SK-N-SH (cell line): ENCODE results near the gene DEPDC5. TPM values are rescaled to one million over a fixed set of nuclear protein-coding genes. Genes with fewer than 3 reads are reported as not detected.
A peak's percentile ranks its signal among the peaks of the same experiment; 100 is the strongest.

Experiments used
- CTCF ChIA-PET: fragments of 300-600, 350-600 bp; formaldehyde crosslinking; extraction: SDS; loops from one replicate; lab custom pipeline; 2021; lab: Yijun Ruan, JAX
- POLR2A ChIA-PET: fragments of 350-600 bp; sonication (Branson Sonifier 250); formaldehyde crosslinking; extraction: SDS; loops from one replicate; lab custom pipeline; 2020; ENCODE audit warnings: antibody characterized with exemption, inconsistent platforms; lab: Yijun Ruan, JAX
- DNase-seq: peaks from one replicate; pipeline ENCODE4 v3.0.0; 2012
- H2AFZ ChIP-seq: fragments of 200-600 bp; sonication (generic); 2 replicates; pipeline ENCODE4 v1.8.1; 2016; ENCODE audit warnings: antibody characterized with exemption, mild to moderate bottlenecking, low read depth
- H3F3A ChIP-seq: fragments of 200-600 bp; sonication (generic); replicated peaks from 2 replicates; pipeline ENCODE3; 2016; ENCODE audit warnings: antibody characterized with exemption, mild to moderate bottlenecking; ENCODE audit not compliant: insufficient read depth
- H3K27ac ChIP-seq, 2 experiments: fragments of 200-500 bp in 1 of 2; fragments of 200-600 bp in 1 of 2; sonication (Bioruptor generic) in 1 of 2; sonication (generic), shearing (Covaris generic) in 1 of 2; 2 replicates each; pipeline versions ENCODE4 v1.5.1 to v1.6.1; 2014 to 2016; ENCODE audit warnings: low read depth in 2 of 2, inconsistent platforms in 1 of 2, low read length in 1 of 2, mild to moderate bottlenecking in 1 of 2, mixed read lengths in 1 of 2
- H3K27me3 ChIP-seq: fragments of 200-600 bp; sonication (generic), shearing (Covaris generic); 2 replicates; pipeline ENCODE4 v1.6.1; 2016; ENCODE audit warnings: mixed run types; ENCODE audit not compliant: insufficient read depth
- H3K36me3 ChIP-seq, 2 experiments: fragments of 200-500 bp in 1 of 2; fragments of 200-600 bp in 1 of 2; sonication (Bioruptor generic) in 1 of 2; sonication (generic) in 1 of 2; replicated peaks in 1 of 2; 2 replicates each; pipeline versions ENCODE3 to v1.5.1; 2014 to 2016; ENCODE audit warnings: low read length in 1 of 2, mild to moderate bottlenecking in 1 of 2; ENCODE audit not compliant: insufficient read depth in 2 of 2, control insufficient read depth in 1 of 2
- H3K4me1 ChIP-seq, 2 experiments: fragments of 200-500 bp in 1 of 2; fragments of 200-600 bp in 1 of 2; sonication (Bioruptor generic) in 1 of 2; sonication (generic), shearing (Covaris generic) in 1 of 2; 2 replicates each; pipeline versions ENCODE4 v1.5.1 to v1.6.1; 2014 to 2016; ENCODE audit warnings: low read depth in 1 of 2, low read length in 1 of 2, mixed run types in 1 of 2; ENCODE audit not compliant: insufficient read depth in 2 of 2, control insufficient read depth in 1 of 2
- H3K4me2 ChIP-seq: fragments of 200-600 bp; sonication (generic), shearing (Covaris generic); 2 replicates; pipeline ENCODE4 v1.6.1; 2017; ENCODE audit warnings: mixed run types
- H3K4me3 ChIP-seq, 2 experiments: fragments of 200-500 bp in 1 of 2; fragments of 200-600 bp in 1 of 2; sonication (Bioruptor generic) in 1 of 2; sonication (generic), shearing (Covaris generic) in 1 of 2; 2 replicates each; pipeline versions ENCODE4 v1.5.1 to v1.8.1; 2014 to 2016; ENCODE audit warnings: low read depth in 2 of 2, inconsistent platforms in 1 of 2, low read length in 1 of 2, mild to moderate bottlenecking in 1 of 2, mixed read lengths in 1 of 2, moderate library complexity in 1 of 2
- H3K79me2 ChIP-seq: fragments of 200-600 bp; sonication (generic); 2 replicates; pipeline ENCODE4 v1.8.1; 2017; ENCODE audit warnings: mild to moderate bottlenecking; ENCODE audit not compliant: insufficient read depth
- H3K9ac ChIP-seq: fragments of 200-600 bp; sonication (generic); 2 replicates; pipeline ENCODE4 v1.6.1; 2017; ENCODE audit warnings: mixed run types
- H3K9me2 ChIP-seq: fragments of 200-600 bp; sonication (generic); 2 replicates; pipeline ENCODE4 v1.6.1; 2017; ENCODE audit warnings: mixed run types
- H3K9me3 ChIP-seq: fragments of 200-600 bp; sonication (generic); 2 replicates; pipeline ENCODE4 v1.6.1; 2017; ENCODE audit warnings: mixed run types, mild to moderate bottlenecking, moderate library complexity
- H4K20me1 ChIP-seq: fragments of 200-600 bp; sonication (generic); 2 replicates; pipeline ENCODE4 v1.6.1; 2017; ENCODE audit warnings: mild to moderate bottlenecking, mixed run types; ENCODE audit not compliant: insufficient read depth
- EP300 ChIP-seq, 2 experiments: IDR thresholded peaks; 2 replicates each; pipeline versions ENCODE4 v1.4.0 to v1.6.1; 2012; ENCODE audit warnings: borderline replicate concordance in 1 of 2, low read depth in 1 of 2, low read length in 1 of 2
- EZH2phosphoT487 ChIP-seq: fragments of 200-600 bp; sonication (generic); IDR thresholded peaks from 2 replicates; pipeline ENCODE4 v1.6.1; 2017; ENCODE audit warnings: low read depth, mixed run types, mild to moderate bottlenecking, antibody characterized with exemption, moderate library complexity, borderline replicate concordance
- FOXM1 ChIP-seq: IDR thresholded peaks from 2 replicates; pipeline ENCODE4 v1.4.0; 2012; ENCODE audit warnings: low read depth, mild to moderate bottlenecking
- GATA2 ChIP-seq: sonication (generic); formaldehyde crosslinking; IDR thresholded peaks from 2 replicates; pipeline ENCODE4 v1.5.0; 2020; ENCODE audit warnings: mild to moderate bottlenecking, missing genetic modification reagents
- JUND ChIP-seq: IDR thresholded peaks from 2 replicates; pipeline ENCODE4 v1.4.0; 2012
- MAX ChIP-seq: IDR thresholded peaks from 2 replicates; pipeline ENCODE4 v1.4.0; 2012; ENCODE audit warnings: low read depth
- MXI1 ChIP-seq: IDR thresholded peaks from 2 replicates; pipeline ENCODE4 v1.6.1; 2012; ENCODE audit warnings: mild to moderate bottlenecking, low read depth, low read length, improper control_type of control experiment
- NRF1 ChIP-seq: IDR thresholded peaks from 2 replicates; pipeline ENCODE4 v1.6.1; 2012; ENCODE audit warnings: low read depth, mild to moderate bottlenecking, low read length
- RAD21 ChIP-seq: IDR thresholded peaks from 2 replicates; pipeline ENCODE4 v1.6.1; 2012; ENCODE audit warnings: mild to moderate bottlenecking, low read length
- RXRA ChIP-seq: IDR thresholded peaks from 2 replicates; pipeline ENCODE4 v1.4.0; 2012; ENCODE audit warnings: low read depth, mild to moderate bottlenecking, borderline replicate concordance
- SIN3A ChIP-seq: IDR thresholded peaks from 2 replicates; pipeline ENCODE4 v1.6.1; 2012; ENCODE audit warnings: low read depth, mild to moderate bottlenecking, low read length, moderate library complexity, borderline replicate concordance
- SMC3 ChIP-seq: IDR thresholded peaks from 2 replicates; pipeline ENCODE4 v1.6.1; 2012; ENCODE audit warnings: low read depth, low read length, improper control_type of control experiment
- TEAD4 ChIP-seq: IDR thresholded peaks from 2 replicates; pipeline ENCODE4 v1.4.0; 2012; ENCODE audit warnings: mild to moderate bottlenecking, borderline replicate concordance; ENCODE audit not compliant: insufficient read depth
- USF1 ChIP-seq: IDR thresholded peaks from 2 replicates; pipeline ENCODE4 v1.4.0; 2012; ENCODE audit warnings: low read depth, borderline replicate concordance
- whole genome bisulfite sequencing: methylation state at CpG from one replicate; pipeline ENCODE4 v1.1.6; 2017; ENCODE audit warnings: low lambda C conversion rate; 5-methylcytosine and 5-hydroxymethylcytosine counted together
- polyA plus RNA-seq, 3 experiments: library from polyadenylated mRNA; depleted of rRNA; stranded (reverse); fragments of >200 nt; gene quantifications; 2 replicates each; pipeline ENCODE4 v1.2.3, GENCODE V29; 2012
- TF ChIP-seq, protein P1 (sequence below): fragments of 200-600 bp; sonication (generic); IDR thresholded peaks from 2 replicates; pipeline ENCODE4 v1.6.1; 2017; ENCODE audit warnings: antibody characterized with exemption, mild to moderate bottlenecking, moderate library complexity
- TF ChIP-seq, protein P2 (sequence below): IDR thresholded peaks from 2 replicates; pipeline ENCODE4 v1.4.0; 2012; ENCODE audit warnings: low read depth, borderline replicate concordance
- TF ChIP-seq, protein P3 (sequence below): fragments of 150-350 bp; IDR thresholded peaks from 2 replicates; pipeline ENCODE4 v1.6.1; 2017; ENCODE audit warnings: antibody characterized with exemption, low read length, low read depth, borderline replicate concordance

The DEPDC5 gene
- polyA plus RNA-seq, 1 of the 3 experiments (the other 2 are of a cell fraction), result 7.8 TPM

GRCh38 chr22:31891366-31892079 lies 137.7 kb downstream of the DEPDC5 start:
- Histone ChIP-seq H3K4me2 (no peak overlapping the region), H3K36me3 (peaks cover 0 to 14% of the 10 kb centered on the region in 2 experiments), H3K27ac (peak overlapping the region in 1 of 2 experiments; percentile 70; a peak in 2 of 4 replicates), H3K4me3 (no peak overlapping the region), H3K9me3 (no peaks in the 10 kb centered on the region), H3K79me2 (no peaks in the 10 kb centered on the region), H3F3A (no peaks in the 10 kb centered on the region), H3K27me3 (no peaks in the 10 kb centered on the region), H3K9me2 (no peaks in the 10 kb centered on the region), H3K9ac (no peak overlapping the region), H2AFZ (no peak overlapping the region), H4K20me1 (no peaks in the 10 kb centered on the region), H3K4me1 (peaks cover 4 to 10% of the 10 kb centered on the region in 2 experiments; a peak in 2 of 4 replicates)
- ChIA-PET CTCF (interaction anchor here (1.2 to 2.0 kb wide), 3 partner anchors 15 to 79 kb away, joined by 3 to 6 read pairs (median 3); no protein-coding TSS in a partner anchor), POLR2A (interaction anchor here (0.8 kb wide), 1 partner anchor 20 kb away, joined by 5 read pairs; no protein-coding TSS in a partner anchor)
- peak; percentile 59 for DNase-seq
- WGBS, result 77% methylated on average over 5 of the region's 5 CpGs
- TF ChIP-seq USF1 (no peak), GATA2 (peak; percentile 34; the same call in 1 of the 2 replicates)

GRCh38 chr22:31892080-31892433 lies 138.2 kb downstream of the DEPDC5 start:
- Histone ChIP-seq H3K9me3 (no peaks in the 10 kb centered on the region), H3K9ac (no peak overlapping the region), H3K79me2 (no peaks in the 10 kb centered on the region), H3K9me2 (no peaks in the 10 kb centered on the region), H3F3A (no peaks in the 10 kb centered on the region), H3K4me2 (no peak overlapping the region), H3K27me3 (no peaks in the 10 kb centered on the region), H4K20me1 (no peaks in the 10 kb centered on the region), H3K27ac (peak overlapping the region in 1 of 2 experiments; percentile 70; a peak in 1 of 4 replicates), H3K36me3 (peaks cover 0 to 14% of the 10 kb centered on the region in 2 experiments), H3K4me3 (no peak overlapping the region), H2AFZ (no peak overlapping the region), H3K4me1 (peaks cover 4 to 10% of the 10 kb centered on the region in 2 experiments; a peak in 2 of 4 replicates)
- DNase-seq, result no peak
- CTCF ChIA-PET, result interaction anchor here (1.2 to 1.3 kb wide), 2 partner anchors 15 to 53 kb away, joined by 3 read pairs; no protein-coding TSS in a partner anchor
- TF ChIP-seq, protein P1, sequence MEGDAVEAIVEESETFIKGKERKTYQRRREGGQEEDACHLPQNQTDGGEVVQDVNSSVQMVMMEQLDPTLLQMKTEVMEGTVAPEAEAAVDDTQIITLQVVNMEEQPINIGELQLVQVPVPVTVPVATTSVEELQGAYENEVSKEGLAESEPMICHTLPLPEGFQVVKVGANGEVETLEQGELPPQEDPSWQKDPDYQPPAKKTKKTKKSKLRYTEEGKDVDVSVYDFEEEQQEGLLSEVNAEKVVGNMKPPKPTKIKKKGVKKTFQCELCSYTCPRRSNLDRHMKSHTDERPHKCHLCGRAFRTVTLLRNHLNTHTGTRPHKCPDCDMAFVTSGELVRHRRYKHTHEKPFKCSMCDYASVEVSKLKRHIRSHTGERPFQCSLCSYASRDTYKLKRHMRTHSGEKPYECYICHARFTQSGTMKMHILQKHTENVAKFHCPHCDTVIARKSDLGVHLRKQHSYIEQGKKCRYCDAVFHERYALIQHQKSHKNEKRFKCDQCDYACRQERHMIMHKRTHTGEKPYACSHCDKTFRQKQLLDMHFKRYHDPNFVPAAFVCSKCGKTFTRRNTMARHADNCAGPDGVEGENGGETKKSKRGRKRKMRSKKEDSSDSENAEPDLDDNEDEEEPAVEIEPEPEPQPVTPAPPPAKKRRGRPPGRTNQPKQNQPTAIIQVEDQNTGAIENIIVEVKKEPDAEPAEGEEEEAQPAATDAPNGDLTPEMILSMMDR, result no peak
- TF ChIP-seq JUND, result no peak
- TF ChIP-seq NRF1, result no peak
- no peak for TF ChIP-seq TEAD4
- no peak for TF ChIP-seq MXI1
- TF ChIP-seq FOXM1, result no peak
- TF ChIP-seq EP300 (IDR thresholded peaks at IDR 0.05; ENCODE audit: borderline replicate concordance in 1 of 2, low read depth in 1 of 2, low read length in 1 of 2), result no peak
- TF ChIP-seq, protein P2, sequence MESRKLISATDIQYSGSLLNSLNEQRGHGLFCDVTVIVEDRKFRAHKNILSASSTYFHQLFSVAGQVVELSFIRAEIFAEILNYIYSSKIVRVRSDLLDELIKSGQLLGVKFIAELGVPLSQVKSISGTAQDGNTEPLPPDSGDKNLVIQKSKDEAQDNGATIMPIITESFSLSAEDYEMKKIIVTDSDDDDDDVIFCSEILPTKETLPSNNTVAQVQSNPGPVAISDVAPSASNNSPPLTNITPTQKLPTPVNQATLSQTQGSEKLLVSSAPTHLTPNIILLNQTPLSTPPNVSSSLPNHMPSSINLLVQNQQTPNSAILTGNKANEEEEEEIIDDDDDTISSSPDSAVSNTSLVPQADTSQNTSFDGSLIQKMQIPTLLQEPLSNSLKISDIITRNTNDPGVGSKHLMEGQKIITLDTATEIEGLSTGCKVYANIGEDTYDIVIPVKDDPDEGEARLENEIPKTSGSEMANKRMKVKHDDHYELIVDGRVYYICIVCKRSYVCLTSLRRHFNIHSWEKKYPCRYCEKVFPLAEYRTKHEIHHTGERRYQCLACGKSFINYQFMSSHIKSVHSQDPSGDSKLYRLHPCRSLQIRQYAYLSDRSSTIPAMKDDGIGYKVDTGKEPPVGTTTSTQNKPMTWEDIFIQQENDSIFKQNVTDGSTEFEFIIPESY, result no peak
- TF ChIP-seq SIN3A, result no peak
- no peak for TF ChIP-seq USF1
- TF ChIP-seq SMC3, result no peak
- TF ChIP-seq MAX, result no peak
- TF ChIP-seq, protein P3, sequence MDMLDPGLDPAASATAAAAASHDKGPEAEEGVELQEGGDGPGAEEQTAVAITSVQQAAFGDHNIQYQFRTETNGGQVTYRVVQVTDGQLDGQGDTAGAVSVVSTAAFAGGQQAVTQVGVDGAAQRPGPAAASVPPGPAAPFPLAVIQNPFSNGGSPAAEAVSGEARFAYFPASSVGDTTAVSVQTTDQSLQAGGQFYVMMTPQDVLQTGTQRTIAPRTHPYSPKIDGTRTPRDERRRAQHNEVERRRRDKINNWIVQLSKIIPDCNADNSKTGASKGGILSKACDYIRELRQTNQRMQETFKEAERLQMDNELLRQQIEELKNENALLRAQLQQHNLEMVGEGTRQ, result no peak
- TF ChIP-seq RXRA, result no peak
- no peak for TF ChIP-seq EZH2phosphoT487
- TF ChIP-seq RAD21, result no peak
- 100% methylated on average over 2 of the region's 2 CpGs for WGBS
- POLR2A ChIA-PET, result no interaction called here
